GM12874 (cell line): ENCODE data around the gene KAT8.

Experiments used
- TF ChIP-seq, protein P1 (sequence below): IDR thresholded peaks from 2 replicates; pipeline ENCODE4 v1.5.1; 2011; ENCODE audit warnings: low read depth, mild to moderate bottlenecking, control low read depth, low read length, moderate library complexity; ENCODE audit not compliant: insufficient read depth

KAT8 gene

DNA sequence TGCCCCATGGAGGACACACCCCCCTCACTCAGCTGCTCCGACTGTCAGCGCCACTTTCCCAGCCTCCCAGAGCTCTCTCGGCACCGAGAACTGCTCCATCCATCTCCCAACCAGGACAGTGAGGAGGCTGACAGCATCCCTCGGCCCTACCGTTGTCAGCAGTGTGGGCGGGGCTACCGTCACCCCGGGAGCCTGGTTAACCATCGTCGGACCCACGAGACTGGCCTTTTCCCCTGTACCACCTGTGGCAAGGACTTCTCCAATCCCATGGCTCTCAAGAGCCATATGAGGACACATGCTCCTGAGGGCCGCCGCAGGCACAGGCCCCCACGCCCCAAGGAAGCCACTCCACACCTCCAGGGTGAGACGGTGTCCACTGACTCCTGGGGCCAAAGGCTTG lies 41.1 kb upstream of the KAT8 start:
- TF ChIP-seq, protein P1, sequence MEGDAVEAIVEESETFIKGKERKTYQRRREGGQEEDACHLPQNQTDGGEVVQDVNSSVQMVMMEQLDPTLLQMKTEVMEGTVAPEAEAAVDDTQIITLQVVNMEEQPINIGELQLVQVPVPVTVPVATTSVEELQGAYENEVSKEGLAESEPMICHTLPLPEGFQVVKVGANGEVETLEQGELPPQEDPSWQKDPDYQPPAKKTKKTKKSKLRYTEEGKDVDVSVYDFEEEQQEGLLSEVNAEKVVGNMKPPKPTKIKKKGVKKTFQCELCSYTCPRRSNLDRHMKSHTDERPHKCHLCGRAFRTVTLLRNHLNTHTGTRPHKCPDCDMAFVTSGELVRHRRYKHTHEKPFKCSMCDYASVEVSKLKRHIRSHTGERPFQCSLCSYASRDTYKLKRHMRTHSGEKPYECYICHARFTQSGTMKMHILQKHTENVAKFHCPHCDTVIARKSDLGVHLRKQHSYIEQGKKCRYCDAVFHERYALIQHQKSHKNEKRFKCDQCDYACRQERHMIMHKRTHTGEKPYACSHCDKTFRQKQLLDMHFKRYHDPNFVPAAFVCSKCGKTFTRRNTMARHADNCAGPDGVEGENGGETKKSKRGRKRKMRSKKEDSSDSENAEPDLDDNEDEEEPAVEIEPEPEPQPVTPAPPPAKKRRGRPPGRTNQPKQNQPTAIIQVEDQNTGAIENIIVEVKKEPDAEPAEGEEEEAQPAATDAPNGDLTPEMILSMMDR: no peak

DNA sequence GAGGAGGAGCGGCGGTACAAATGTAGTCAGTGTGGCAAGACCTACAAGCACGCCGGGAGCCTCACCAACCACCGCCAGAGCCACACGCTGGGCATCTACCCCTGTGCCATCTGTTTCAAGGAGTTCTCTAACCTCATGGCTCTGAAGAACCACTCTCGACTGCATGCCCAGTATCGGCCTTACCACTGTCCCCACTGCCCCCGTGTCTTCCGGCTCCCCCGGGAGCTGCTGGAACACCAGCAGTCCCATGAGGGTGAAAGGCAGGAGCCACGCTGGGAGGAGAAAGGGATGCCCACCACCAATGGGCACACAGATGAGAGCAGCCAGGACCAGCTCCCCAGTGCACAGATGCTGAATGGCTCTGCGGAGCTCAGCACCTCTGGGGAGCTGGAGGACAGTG lies 40.4 kb upstream of the KAT8 start:
- TF ChIP-seq, protein P1: no peak

DNA sequence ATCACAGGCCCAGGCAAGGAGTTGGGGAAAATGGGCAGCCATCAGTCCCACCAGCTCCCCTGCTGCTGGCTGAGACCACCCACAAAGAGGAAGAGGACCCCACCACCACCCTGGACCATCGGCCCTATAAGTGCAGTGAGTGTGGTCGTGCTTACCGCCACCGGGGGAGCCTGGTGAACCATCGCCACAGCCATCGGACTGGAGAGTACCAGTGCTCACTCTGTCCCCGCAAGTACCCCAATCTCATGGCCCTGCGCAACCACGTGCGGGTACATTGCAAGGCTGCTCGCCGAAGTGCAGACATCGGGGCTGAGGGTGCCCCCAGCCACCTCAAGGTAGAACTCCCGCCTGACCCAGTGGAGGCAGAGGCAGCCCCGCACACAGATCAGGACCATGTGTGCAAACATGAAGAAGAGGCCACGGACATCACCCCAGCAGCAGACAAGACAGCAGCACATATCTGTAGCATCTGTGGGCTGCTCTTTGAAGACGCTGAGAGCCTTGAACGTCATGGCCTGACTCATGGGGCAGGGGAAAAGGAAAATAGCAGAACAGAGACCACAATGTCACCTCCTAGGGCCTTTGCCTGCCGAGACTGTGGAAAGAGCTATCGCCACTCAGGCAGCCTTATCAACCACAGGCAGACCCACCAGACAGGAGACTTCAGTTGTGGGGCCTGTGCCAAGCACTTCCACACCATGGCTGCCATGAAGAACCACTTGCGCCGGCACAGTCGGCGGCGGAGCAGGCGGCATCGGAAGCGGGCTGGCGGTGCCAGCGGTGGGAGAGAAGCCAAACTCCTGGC lies 39.7 kb upstream of the KAT8 start:
- TF ChIP-seq, protein P1: no peak

DNA sequence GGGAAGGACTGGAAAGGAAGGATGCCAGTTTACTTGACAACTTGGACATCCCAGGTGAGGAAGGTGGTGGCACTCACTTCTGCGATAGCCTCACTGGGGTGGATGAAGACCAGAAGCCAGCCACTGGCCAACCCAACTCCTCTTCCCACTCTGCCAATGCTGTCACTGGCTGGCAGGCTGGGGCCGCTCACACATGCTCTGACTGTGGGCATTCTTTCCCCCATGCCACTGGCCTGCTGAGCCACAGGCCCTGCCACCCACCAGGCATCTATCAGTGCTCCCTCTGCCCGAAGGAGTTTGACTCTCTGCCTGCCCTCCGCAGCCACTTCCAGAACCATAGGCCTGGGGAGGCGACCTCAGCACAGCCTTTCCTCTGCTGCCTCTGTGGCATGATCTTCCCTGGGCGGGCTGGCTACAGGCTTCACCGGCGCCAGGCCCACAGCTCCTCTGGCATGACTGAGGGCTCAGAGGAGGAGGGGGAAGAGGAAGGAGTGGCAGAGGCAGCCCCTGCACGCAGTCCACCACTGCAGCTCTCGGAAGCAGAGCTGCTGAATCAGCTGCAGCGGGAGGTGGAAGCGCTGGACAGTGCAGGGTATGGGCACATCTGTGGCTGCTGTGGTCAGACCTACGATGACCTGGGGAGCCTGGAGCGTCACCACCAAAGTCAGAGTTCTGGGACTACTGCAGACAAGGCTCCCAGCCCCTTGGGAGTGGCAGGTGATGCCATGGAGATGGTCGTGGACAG lies 38.7 kb upstream of the KAT8 start:
- TF ChIP-seq, protein P1: no peak

DNA sequence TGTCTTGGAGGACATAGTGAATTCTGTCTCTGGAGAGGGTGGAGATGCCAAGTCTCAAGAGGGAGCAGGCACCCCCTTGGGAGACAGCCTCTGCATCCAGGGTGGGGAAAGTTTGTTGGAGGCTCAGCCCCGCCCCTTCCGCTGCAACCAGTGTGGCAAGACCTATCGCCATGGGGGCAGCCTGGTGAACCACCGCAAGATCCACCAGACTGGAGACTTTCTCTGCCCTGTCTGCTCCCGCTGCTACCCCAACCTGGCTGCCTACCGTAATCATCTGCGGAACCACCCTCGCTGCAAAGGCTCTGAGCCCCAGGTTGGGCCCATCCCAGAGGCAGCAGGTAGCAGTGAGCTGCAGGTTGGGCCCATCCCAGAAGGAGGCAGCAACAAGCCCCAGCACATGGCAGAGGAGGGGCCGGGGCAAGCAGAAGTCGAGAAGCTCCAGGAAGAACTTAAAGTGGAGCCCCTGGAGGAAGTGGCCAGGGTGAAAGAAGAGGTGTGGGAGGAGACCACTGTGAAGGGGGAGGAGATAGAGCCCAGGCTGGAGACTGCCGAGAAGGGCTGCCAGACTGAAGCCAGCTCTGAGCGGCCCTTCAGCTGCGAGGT lies 38.0 kb upstream of the KAT8 start:
- TF ChIP-seq, protein P1: no peak

DNA sequence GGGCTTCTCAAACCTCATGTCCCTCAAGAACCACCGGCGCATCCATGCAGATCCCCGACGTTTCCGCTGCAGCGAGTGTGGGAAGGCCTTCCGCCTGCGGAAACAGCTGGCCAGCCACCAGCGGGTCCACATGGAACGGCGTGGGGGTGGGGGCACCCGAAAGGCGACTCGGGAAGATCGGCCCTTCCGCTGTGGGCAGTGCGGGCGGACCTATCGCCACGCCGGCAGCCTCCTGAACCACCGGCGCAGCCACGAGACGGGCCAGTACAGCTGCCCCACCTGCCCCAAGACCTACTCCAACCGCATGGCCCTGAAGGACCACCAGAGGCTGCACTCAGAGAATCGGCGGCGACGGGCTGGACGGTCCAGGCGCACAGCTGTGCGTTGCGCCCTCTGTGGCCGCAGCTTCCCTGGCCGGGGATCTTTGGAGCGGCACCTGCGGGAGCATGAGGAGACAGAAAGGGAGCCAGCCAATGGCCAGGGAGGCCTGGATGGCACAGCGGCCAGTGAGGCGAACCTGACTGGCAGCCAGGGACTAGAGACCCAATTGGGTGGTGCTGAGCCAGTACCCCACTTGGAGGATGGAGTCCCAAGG lies 37.3 kb upstream of the KAT8 start:
- TF ChIP-seq, protein P1: no peak
